Measurements from ENCODE around the gene RPUSD3. TPM values are rescaled to one million over a fixed set of nuclear protein-coding genes. Genes with fewer than 3 reads are reported as not detected.

The RPUSD3 gene
- total RNA-seq, 1 donor from 2014 or later: 27.0 TPM

DNA sequence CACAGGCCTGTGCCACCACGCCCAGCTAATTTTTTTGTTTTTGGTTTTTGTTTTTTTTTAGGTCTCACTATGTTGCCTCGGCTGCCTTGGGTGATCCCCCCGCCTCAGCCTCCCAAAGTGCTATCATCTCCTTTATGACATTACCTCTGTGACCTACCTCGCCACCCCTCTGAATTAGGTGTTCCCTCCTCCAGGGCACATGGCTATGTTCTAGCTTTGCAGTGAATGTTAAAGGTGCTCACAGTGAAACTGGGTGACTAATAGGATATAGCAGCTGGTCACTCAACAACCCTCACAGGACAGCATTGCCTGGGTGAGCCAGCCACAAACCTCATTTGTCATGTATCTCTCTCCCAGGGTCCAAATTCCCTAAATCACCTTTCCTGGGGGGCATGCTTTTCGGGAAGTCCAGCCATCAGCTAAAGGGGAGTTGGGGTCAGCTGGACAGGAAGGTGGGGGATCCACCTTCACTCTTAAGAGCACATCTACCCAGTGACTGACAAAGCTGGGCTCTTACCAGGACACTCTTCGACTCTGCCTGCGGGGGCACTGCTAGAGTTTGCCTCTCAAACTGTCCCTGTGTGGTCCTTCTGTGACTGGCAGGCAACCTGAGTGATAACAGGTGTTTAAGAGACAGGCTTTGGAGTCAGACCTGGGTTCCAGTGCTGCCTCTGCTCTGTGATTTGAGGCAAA lies 35.3 kb downstream of the RPUSD3 start:
- no peak for DNase-seq (ENCODE audit: extremely low read depth, low read depth, low spot score)

DNA sequence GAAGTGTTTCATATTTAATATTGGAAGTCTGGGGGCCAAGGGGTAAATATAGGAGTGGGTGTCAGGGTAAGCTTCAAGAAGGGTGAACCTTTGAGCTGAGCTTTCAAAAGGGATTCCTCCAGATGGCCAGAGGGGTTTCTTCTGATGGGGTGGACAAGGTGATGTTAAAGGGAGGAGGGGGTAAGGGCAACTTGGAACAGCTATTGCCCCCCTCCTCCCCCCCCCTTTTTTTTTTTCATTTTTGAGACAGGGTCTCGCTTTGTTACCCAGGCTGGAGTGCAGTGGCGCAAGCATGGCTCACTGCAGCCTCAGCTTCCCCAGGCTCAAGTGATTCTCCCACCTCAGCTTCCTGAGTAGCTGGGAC lies 35.8 kb downstream of the RPUSD3 start:
- no peak for DNase-seq (ENCODE audit: extremely low read depth, low read depth, low spot score)

DNA sequence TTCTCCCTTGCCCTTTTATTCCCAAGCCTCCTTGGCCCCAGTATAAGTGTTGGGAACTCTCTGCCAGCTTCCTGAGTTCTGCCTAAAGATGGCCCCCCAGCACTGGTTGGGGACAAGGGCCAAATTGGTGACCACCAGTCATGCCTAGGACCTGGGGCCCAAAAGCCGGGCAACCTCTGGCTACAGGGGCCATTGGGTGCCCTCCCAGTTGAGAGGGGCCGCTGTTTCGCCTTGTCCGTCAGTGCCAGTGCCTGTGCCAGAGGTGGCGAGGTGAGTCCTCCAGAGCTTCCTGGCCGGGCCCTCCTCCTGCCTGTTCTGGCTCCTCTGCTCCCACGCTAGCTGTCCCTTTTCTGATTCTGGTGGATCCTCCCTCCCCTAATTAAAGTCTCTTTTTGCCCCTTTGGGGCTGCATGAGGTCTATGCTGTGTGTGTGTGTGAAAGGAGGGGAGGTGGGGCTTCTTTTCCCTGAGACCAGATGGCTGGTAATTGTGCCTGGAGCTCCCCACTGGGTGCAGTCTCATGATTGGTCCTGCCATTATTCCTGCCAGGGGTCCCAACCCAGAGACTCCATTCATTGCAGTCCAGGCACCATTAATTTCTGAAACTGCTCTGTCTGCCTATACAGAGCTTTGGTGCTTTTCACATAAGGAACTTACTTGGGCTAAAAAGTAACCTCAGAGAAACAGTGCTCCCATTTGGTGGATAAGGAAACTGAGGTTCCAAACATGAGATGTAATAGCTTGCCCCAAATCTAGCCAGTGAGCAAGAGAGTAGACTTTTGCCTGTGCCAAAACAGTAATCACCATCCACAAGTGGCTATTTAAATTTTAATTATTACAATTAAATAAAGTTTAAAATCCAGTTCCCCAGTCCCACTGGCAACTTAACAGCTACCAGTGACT lies 36.9 kb downstream of the RPUSD3 start:
- DNase-seq (ENCODE audit: extremely low read depth, low read depth, low spot score): no peak

DNA sequence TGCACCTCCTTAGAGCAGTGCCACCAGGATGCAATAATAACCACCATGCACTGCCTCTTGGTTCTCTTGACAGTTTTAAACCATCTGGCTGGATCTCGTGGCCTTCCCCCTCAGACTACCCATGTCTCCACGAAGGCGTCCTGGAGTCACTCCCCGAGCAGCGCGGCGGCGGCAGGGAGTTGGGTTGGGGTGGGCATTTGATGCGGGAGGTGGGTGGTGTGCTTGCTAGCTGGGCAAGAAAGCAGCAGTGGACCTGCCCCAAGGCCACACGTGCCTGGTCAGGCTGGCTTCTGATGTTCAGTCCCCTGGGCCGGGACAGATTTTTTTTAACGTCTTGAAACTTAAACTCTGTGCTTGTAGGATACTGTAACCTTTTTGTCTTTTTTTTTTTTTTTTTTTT lies 37.7 kb downstream of the RPUSD3 start:
- no peak for DNase-seq (ENCODE audit: extremely low read depth, low read depth, low spot score)

DNA sequence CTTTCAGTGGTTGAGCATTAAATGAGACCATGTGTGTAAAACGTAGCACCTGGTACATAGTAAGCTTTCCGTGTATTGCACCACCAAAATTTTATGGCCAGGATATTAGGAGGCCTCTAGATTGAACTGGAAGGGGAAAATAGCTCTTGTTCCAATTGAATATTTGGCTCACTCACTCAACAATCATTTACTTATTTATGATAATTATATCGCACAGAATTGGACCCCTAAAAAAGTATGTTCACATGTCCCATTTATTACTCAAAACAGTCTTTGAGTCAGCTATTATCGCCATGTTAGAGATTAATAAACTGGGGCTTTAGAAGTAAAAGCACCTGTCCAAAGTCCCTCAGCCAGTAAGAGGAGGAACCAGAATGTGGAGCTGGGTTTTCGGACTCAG lies 38.8 kb downstream of the RPUSD3 start:
- DNase-seq (ENCODE audit: extremely low read depth, low read depth, low spot score): no peak

DNA sequence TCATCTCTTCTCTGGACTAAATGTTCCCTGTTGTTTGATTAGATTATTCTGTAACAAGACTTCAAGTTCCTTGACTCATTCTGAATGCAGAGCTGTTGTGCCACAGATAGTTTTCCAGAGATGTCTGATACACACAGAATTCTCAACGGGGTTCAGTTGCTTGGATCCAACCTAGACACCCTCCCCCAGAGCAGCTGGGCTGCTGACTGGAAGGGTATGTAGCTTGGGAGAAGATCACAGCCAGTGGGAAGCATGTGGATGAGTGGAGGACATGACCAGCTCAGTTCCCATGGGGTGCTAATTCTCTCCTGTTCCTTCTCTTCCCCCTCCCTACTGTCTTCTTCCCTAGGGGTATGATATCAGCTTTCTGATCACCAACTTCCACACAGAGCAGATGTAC lies 40.3 kb downstream of the RPUSD3 start:
- DNase-seq (ENCODE audit: extremely low read depth, low read depth, low spot score): no peak

DNA sequence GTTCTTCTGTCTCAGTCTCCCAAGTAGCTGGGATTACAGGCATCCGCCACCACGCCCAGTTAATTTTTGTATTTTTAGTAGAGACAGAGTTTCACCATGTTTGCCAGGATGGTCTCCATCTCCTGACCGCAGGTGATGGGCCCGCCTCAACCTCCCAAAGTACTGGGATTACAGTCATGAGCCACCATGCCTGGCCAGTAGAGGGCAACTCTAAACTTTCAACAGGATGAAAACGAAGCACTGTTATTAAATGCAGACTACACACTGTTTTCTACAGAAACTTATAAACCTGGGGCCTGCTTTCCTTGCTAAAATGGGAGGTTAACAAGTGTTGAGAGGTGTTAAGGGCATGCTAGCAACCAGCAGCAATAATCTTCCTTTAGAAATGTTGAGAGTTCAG lies 43.3 kb downstream of the RPUSD3 start:
- DNase-seq (ENCODE audit: extremely low read depth, low read depth, low spot score): no peak

DNA sequence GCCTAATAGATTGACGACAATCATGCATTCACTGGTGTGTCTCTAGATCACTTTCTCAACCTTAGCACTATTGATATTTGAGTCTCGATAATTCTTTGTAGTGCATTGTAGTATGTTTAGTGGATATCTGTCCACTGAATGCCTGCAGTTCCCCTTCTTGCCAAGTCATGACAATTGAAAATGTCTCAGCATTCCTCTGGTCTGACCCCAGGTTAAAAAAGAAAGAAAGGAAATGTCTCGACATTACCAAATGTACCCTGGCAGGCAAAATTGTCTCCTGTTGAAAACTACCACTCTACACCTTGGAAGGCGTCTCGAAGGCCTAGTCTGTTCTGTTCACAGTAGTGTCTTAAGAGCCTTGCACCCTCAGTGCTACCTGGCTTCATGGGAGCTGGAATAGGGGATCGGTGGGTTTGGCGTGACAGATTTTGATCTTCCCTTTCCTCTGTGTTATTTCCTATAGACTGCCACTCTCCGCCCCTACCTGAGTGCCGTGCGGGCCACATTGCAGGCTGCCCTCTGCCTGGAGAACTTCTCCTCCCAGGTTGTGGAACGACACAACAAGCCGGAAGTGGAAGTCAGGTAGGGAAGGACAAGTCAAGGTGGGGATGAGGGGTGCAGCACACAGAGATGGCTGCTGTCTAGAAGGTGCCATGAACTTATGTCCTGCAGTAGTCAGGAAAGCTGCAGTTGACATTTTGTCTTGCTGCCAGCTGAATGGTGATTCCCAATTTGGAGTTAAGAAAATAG lies 46.4 kb downstream of the RPUSD3 start:
- DNase-seq (ENCODE audit: extremely low read depth, low read depth, low spot score): no peak

DNA sequence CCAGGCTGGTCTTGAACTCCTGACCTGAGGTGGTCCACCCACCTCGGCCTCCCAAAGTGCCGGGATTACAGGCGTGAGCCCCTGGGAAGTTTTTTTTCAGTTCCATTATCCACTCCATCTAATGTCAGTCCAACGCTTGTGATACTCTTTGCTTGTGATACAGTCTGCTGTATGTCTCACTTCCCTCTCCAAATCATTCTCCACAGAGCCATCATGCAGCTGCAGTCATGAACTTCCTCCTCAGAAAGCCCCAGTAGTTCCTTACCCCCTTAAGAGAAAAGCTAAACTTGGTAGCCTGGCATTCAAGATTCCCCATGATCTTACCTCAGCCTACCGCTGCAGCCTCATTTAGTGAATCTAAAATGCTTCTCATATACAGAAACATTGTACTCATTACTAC lies 48.6 kb downstream of the RPUSD3 start:
- no peak for DNase-seq (ENCODE audit: extremely low read depth, low read depth, low spot score)

DNA sequence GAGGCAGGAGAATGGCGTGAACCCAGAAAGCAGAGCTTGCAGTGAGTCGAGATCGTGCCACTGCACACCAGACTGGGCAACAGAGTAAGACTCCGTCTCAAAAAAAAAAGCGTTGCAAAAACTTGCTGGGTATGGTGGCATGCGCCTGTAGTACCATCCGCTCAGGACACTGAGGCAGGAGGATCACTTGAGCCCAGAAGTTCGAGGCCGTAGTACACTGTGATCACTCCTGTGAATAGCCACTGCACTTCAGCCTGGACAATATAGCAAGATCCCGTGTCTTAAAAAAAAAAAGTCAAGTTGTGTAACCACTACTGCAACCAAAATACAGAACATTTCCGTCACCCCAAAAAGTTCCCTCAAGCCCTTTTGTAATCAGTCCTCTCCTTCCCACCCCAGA lies 49.4 kb downstream of the RPUSD3 start:
- no peak for DNase-seq (ENCODE audit: extremely low read depth, low read depth, low spot score)

DNA sequence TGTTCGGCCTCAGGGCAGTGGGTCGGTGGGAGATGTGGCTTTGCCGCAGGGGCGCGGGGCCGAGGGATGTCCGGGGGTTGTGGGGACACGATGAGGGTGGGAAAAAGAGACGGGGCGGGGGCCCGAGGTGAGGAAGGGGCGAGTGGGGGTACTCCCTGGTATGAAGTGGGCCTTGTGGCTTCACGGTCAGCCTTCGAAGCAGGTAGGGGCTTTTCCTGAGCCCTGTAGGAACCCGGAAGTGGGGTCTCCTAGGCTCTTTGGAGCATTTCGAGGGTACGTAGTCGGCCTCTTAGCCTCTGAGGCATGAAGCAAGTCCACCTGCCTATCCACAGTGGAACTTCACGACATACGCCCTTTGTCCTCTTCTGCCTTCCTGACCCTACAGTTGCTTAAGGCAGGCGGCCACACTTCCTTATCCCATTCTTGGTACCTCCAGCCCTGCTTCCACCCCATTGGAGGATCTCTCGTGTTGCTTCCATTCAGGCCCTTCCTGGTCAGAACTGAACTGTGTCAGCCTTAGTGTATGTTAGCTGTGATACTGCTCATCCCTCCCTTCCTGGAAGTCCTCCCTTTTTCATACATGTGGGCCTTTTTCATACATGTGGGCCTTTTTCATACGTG lies 50.5 kb downstream of the RPUSD3 start:
- no peak for DNase-seq (ENCODE audit: extremely low read depth, low read depth, low spot score)

DNA sequence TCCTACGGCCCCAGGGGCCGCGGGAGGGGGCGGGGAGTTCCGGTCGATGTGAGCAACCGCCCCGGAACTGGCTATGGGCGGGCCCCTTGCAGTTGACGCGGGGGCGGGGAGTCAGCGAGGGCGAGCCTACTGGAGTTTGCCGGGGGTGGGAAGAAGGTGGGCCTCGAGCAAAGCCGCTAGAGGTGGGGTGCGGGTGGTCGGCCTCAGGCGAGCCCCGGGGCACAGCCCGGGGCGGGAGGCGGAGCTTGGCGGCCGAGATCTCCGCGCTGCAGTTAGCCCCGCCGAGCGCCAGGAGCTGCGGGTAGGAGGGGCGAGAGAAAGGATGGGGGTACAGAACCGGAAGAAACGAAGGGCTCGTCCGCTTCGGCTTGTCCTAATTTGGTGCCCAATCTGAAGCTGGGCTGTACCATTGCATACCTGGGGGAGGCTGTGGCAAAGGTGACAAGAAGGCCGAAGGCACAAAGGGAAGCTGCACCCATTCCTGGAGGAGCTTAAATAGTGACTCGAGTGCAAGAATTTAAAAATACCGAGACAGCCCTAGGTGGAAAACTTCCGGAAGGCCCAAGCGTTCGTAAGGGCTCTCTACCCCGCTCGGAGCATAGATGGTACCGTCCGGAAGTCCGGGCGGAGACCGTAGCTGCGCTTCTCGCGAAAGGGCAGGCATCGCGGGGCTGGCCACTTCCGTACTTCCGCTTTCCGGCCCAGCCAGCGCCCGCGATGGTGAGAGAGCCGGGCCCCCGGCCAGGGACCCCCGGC lies 51.2 kb downstream of the RPUSD3 start, which contains the start of the genes ARPC4 and TADA3:
TSS of gene ARPC4 (plus strand) at position 678 of the 756 bp plus-strand sequence. CDS start at position 718, 40 bp downstream.
TSS of gene TADA3 (minus strand) at position 69 of the 756 bp plus-strand sequence. CDS start 1,007 bp downstream, outside the sequence.
- DNase-seq (ENCODE audit: extremely low read depth, low read depth, low spot score): peak; percentile 96

DNA sequence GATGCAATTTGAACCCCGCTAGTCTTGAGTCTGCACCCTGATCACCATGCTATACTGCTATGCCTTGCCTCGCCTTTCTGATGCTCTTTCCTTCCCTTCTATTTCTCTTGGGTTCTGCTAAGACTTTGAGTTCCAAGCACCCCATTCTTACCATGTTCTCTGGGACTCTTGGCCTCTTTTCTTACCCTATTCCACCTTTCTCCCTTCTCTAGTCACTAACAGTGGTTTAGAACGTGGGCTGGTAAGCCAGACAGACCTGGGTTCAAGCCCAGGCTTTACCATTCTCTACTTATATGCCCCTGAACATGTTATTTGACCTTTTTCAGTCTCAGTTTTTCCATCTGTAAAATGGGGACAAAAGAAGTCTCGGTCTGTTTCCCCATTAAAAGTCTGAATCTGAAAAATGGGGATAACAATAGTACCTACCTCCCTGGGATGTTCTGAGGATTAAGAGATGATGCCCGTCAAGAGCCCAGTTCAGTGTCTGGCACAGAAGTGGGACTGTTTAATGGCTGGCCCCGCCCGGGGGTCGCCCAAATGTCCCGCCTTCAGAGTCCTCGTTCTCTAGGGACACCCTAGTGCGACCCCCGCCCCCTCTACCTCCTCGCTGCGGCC lies 51.9 kb downstream of the RPUSD3 start:
- DNase-seq (ENCODE audit: extremely low read depth, low read depth, low spot score): no peak

DNA sequence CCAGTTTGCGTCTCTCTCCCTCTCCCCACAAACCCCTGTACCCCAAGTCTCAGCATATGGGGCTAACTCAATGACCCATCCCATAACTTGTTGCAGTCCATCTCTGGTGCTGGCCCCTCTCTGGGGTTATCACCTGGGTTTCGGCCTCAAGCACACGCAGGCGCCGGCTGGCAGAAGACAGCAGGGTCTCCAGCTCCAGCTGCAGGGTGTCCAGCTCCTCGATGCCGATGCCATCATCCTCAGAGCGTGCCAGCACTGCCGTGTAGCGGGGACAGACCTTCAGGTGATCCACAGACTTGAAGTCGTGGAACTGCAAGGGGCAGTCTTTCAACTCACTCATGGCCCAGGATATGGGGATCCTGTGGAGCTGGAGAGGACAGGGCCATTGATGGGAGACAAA lies 52.7 kb downstream of the RPUSD3 start:
- no peak for DNase-seq (ENCODE audit: extremely low read depth, low read depth, low spot score)

Other genes with a start within 250 kb of the RPUSD3 start
- gene MTMR14, start 194.5 kb downstream of the RPUSD3 start, total RNA-seq: 38.4 and 40.2 TPM in 2 replicates
- not detected in 2 replicates for gene CPNE9, start 140.2 kb downstream of the RPUSD3 start, total RNA-seq
- 21.2 and 24.8 TPM in 2 replicates for gene BRPF1, start 112.3 kb downstream of the RPUSD3 start, total RNA-seq
- gene OGG1, start 94.1 kb downstream of the RPUSD3 start, total RNA-seq: 16.7 and 17.5 TPM in 2 replicates
- 16.5 and 28.8 TPM in 2 replicates for gene CAMK1, start 74.1 kb downstream of the RPUSD3 start, total RNA-seq
- 58.9 and 73.5 TPM in 2 replicates for gene TADA3, start 51.5 kb downstream of the RPUSD3 start, total RNA-seq
- 212 and 240 TPM in 2 replicates for gene ARPC4, start 50.9 kb downstream of the RPUSD3 start, total RNA-seq
- 11.9 and 39.2 TPM in 2 replicates for gene TTLL3, start 33.7 kb downstream of the RPUSD3 start, total RNA-seq
- gene CIDEC, start 36.2 kb upstream of the RPUSD3 start, total RNA-seq: not detected in 2 replicates
- gene JAGN1, start 46.6 kb upstream of the RPUSD3 start, total RNA-seq: 31.1 and 47.8 TPM in 2 replicates
- gene IL17RE, start 58.8 kb upstream of the RPUSD3 start, total RNA-seq: 0.39 and 1.3 TPM in 2 replicates
- 22.1 and 26.1 TPM in 2 replicates for gene IL17RC, start 73.1 kb upstream of the RPUSD3 start, total RNA-seq
- 36.2 and 55.9 TPM in 2 replicates for gene CRELD1, start 89.8 kb upstream of the RPUSD3 start, total RNA-seq
- 2.5 and 3.6 TPM in 2 replicates for gene PRRT3, start 108.4 kb upstream of the RPUSD3 start, total RNA-seq
- gene EMC3, start 142.8 kb upstream of the RPUSD3 start, total RNA-seq: 52.2 and 79.8 TPM in 2 replicates
- gene FANCD2, start 182.4 kb upstream of the RPUSD3 start, total RNA-seq: 5.3 and 14.6 TPM in 2 replicates

Data from glomerular endothelial cell (primary cell).